ENCODE measurements around the gene CDH4. TPM values are rescaled to one million over a fixed set of nuclear protein-coding genes. Genes with fewer than 3 reads are reported as not detected.

Gene CDH4
- polyA plus RNA-seq, 1 donor (not counting 4 experiments of a cell fraction or from before 2014, with no cell fraction given), result 2.2 TPM

- peaks cover 3% of the 10 kb centered on the region for H4K20me1 ChIP-seq (ENCODE audit: control insufficient read depth, extremely low read depth, insufficient read depth, low read length)
- dilution Hi-C loops (cut with MboI; ENCODE audit: extremely low pct_ligation_motif_present, low sequenced_read_pairs), result no loop called here
- no peak overlapping the region for H3K27ac ChIP-seq (ENCODE audit: control insufficient read depth, insufficient read depth, low read length)
- no peaks in the 10 kb centered on the region for H3K4me1 ChIP-seq (ENCODE audit: control insufficient read depth, extremely low read depth, insufficient read depth, low read length)
- no peak overlapping the region for H3K4me3 ChIP-seq (ENCODE audit: control insufficient read depth in 2 of 3, extremely low read depth in 1 of 3, insufficient read depth in 2 of 3, low read depth in 1 of 3, low read length in 3 of 3)
- no peak for TF ChIP-seq CTCF (optimal IDR thresholded peaks at IDR 0.05 in 1 of 3, IDR thresholded peaks at IDR 0.05 in 1 of 3, conservative IDR thresholded peaks at IDR 0.05 in 1 of 3; ENCODE audit: extremely low read depth in 1 of 3, insufficient read depth in 2 of 3, low read length in 3 of 3)
- TF ChIP-seq EZH2 (IDR thresholded peaks at IDR 0.05; ENCODE audit: low read length), result no peak
- FAIRE-seq (no peak), DNase-seq (ENCODE audit: low read depth, low spot score) (no peak)
- H3K27me3 ChIP-seq (ENCODE audit: control insufficient read depth, extremely low read depth, insufficient read depth, low read length), result peaks cover 13% of the 10 kb centered on the region
- no peaks in the 10 kb centered on the region for H3K36me3 ChIP-seq (ENCODE audit: control insufficient read depth in 2 of 2, extremely low read depth in 1 of 2, insufficient read depth in 2 of 2, low read length in 2 of 2)
- no peaks in the 10 kb centered on the region for H3K79me2 ChIP-seq (ENCODE audit: control insufficient read depth, insufficient read depth, low read length)
- H3K4me2 ChIP-seq (ENCODE audit: control insufficient read depth, extremely low read depth, insufficient read depth, low read depth, low read length), result no peak overlapping the region
- no peak overlapping the region for H2AFZ ChIP-seq (ENCODE audit: control insufficient read depth, low read length)
- no peaks in the 10 kb centered on the region for H3K9me1 ChIP-seq (ENCODE audit: control insufficient read depth, extremely low read depth, insufficient read depth, low read length)
- no peaks in the 10 kb centered on the region for H3K9me3 ChIP-seq (ENCODE audit: control insufficient read depth, low read depth, low read length)
- no peak overlapping the region for H3K9ac ChIP-seq (ENCODE audit: control insufficient read depth, extremely low read depth, insufficient read depth, low read length)
Observed at GRCh38 chr20:61772828-61773631, 521.0 kb downstream of the CDH4 start.

DNA sequence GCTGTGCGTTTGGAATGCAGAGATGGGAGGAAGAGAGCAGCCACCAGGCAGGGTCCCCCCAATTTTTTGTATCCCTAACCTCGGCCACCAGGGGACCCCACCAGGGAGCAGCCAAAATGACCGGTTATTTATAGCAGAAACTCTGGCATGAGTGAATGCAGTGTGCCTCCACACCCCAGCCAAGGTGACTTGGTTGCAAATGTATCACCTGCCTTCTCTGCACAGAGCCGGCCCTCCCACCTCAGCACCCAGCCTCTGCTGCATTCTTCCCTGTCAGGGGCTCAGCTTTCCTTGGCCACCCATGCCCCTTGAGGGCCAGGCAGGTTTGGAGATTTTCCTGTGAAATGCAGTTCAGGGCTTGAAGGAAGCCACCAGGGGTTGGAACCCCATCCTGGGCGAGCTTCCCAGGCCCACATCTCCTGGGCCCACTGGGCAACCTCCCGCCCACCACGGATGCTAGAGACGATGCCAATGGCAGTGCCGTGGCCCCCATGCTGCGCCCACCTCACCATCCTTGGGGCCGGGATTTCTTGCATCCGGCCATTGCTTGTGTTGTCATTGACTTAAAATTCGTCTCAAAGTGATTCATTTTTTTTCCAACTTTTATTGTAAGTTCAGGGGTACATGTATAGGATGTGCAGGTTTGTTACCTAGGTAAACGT, 522.0 kb downstream of the CDH4 start:
- Histone ChIP-seq H3K27me3 (ENCODE audit: control insufficient read depth, extremely low read depth, insufficient read depth, low read length) (peaks cover 17% of the 10 kb centered on the region), H3K9ac (ENCODE audit: control insufficient read depth, extremely low read depth, insufficient read depth, low read length) (no peak overlapping the region), H3K4me2 (ENCODE audit: control insufficient read depth, extremely low read depth, insufficient read depth, low read depth, low read length) (no peak overlapping the region), H4K20me1 (ENCODE audit: control insufficient read depth, extremely low read depth, insufficient read depth, low read length) (peaks cover 3% of the 10 kb centered on the region), H3K79me2 (ENCODE audit: control insufficient read depth, insufficient read depth, low read length) (no peaks in the 10 kb centered on the region), H3K9me1 (ENCODE audit: control insufficient read depth, extremely low read depth, insufficient read depth, low read length) (peaks cover 2% of the 10 kb centered on the region), H3K4me3 (ENCODE audit: control insufficient read depth in 2 of 3, extremely low read depth in 1 of 3, insufficient read depth in 2 of 3, low read depth in 1 of 3, low read length in 3 of 3) (no peak overlapping the region), H3K9me3 (ENCODE audit: control insufficient read depth, low read depth, low read length) (no peaks in the 10 kb centered on the region), H3K36me3 (ENCODE audit: control insufficient read depth in 2 of 2, extremely low read depth in 1 of 2, insufficient read depth in 2 of 2, low read length in 2 of 2) (no peaks in the 10 kb centered on the region), H2AFZ (ENCODE audit: control insufficient read depth, low read length) (no peak overlapping the region), H3K27ac (ENCODE audit: control insufficient read depth, insufficient read depth, low read length) (no peak overlapping the region), H3K4me1 (ENCODE audit: control insufficient read depth, extremely low read depth, insufficient read depth, low read length) (no peaks in the 10 kb centered on the region)
- DNase-seq (ENCODE audit: low read depth, low spot score) (no peak), FAIRE-seq (no peak)
- dilution Hi-C loops (cut with MboI; ENCODE audit: extremely low pct_ligation_motif_present, low sequenced_read_pairs), result no loop called here
- TF ChIP-seq CTCF (optimal IDR thresholded peaks at IDR 0.05 in 1 of 3, IDR thresholded peaks at IDR 0.05 in 1 of 3, conservative IDR thresholded peaks at IDR 0.05 in 1 of 3; ENCODE audit: extremely low read depth in 1 of 3, insufficient read depth in 2 of 3, low read length in 3 of 3) (no peak), EZH2 (IDR thresholded peaks at IDR 0.05; ENCODE audit: low read length) (no peak)

Data from keratinocyte (primary cell).